HCT116 (cell line): Measurements from ENCODE around the gene AR. TPM values are rescaled to one million over a fixed set of nuclear protein-coding genes. Genes with fewer than 3 reads are reported as not detected.

Source experiments
- ATAC-seq: fragments of 200-7000 bp; cut with Tn5 transposase; 2 replicates; pipeline ENCODE4 v1.9.1; 2020; ENCODE audit warnings: mild to moderate bottlenecking, moderate library complexity
- BruUV-seq: library from RNA; stranded (reverse); fragments of 400-500 nt; replicated peaks from 2 replicates; lab custom pipeline; 2021; lab: Mats Ljungman, UMichigan
- CTCF ChIA-PET: fragments of 300-600 bp; sonication (Branson Sonifier 250); formaldehyde crosslinking; loops from one replicate; lab custom pipeline; 2021; ENCODE audit warnings: antibody characterized with exemption; lab: Charles Lee
- POLR2A ChIA-PET: fragments of 300-600, 350-600 bp; sonication (Branson Sonifier 250); formaldehyde crosslinking; loops from one replicate; lab custom pipeline; 2021; ENCODE audit warnings: antibody characterized with exemption; lab: Charles Lee
- RAD21 ChIA-PET, 2 experiments: fragments of 300-600 bp; sonication (Branson Sonifier 250); formaldehyde crosslinking; loops; one replicate each; lab custom pipeline; 2023; ENCODE audit warnings: low total read pairs in 2 of 2; ENCODE audit not compliant: uncharacterized antibody in 2 of 2, unreplicated experiment in 2 of 2, low non-redundant PET in 1 of 2; lab: Charles Lee
- DNase-seq: peaks from one replicate; pipeline ENCODE4 v3.0.0-alpha.2; 2010; ENCODE audit warnings: low read depth, low spot score
- H2AFZ ChIP-seq: fragments of 200-600 bp; shearing (Covaris generic), sonication (generic); 2 replicates; pipeline ENCODE4 v1.6.1; 2017; ENCODE audit warnings: low read depth, mixed run types, mixed read lengths, antibody characterized with exemption, low read length; ENCODE audit not compliant: poor library complexity, severe bottlenecking
- H3K27ac ChIP-seq: 2 replicates; pipeline ENCODE4 v1.5.1; 2012; ENCODE audit warnings: low read depth, low read length
- H3K27me3 ChIP-seq: fragments of 200-600 bp; sonication (generic); 2 replicates; pipeline ENCODE4 v1.6.1; 2016; ENCODE audit warnings: mixed run types, low read length, mixed read lengths; ENCODE audit not compliant: insufficient read depth
- H3K36me3 ChIP-seq, 2 experiments: fragments of 200-500 bp in 1 of 2; fragments of 200-600 bp in 1 of 2; sonication (Bioruptor generic) in 1 of 2; sonication (generic) in 1 of 2; 2 replicates each; pipeline versions ENCODE4 v1.5.1 to v1.6.1; 2014 to 2016; ENCODE audit warnings: low read length in 2 of 2, inconsistent platforms in 1 of 2, mixed read lengths in 1 of 2, mixed run types in 1 of 2; ENCODE audit not compliant: insufficient read depth in 2 of 2, control insufficient read depth in 1 of 2
- H3K4me1 ChIP-seq, 2 experiments: fragments of 200-600 bp in 1 of 2; sonication (generic) in 1 of 2; 2 replicates each; pipeline versions ENCODE4 v1.5.1 to v1.6.1; 2012 to 2017; ENCODE audit warnings: low read length in 2 of 2, inconsistent platforms in 1 of 2, mild to moderate bottlenecking in 1 of 2, mixed read lengths in 1 of 2, mixed run types in 1 of 2, moderate library complexity in 1 of 2; ENCODE audit not compliant: insufficient read depth in 2 of 2, control insufficient read depth in 1 of 2
- H3K4me2 ChIP-seq: fragments of 200-600 bp; sonication (generic); 2 replicates; pipeline ENCODE4 v1.6.1; 2017; ENCODE audit warnings: mixed run types, low read length, mixed read lengths
- H3K4me3 ChIP-seq, 2 experiments: fragments of 200-600 bp in 1 of 2; sonication (generic) in 1 of 2; replicated peaks in 1 of 2; 2 replicates each; pipeline ENCODE4 v1.5.1; 2011 to 2016; ENCODE audit warnings: low read length in 2 of 2, control low read depth in 1 of 2, low read depth in 1 of 2, mild to moderate bottlenecking in 1 of 2, mixed read lengths in 1 of 2, mixed run types in 1 of 2
- H3K79me2 ChIP-seq: fragments of 200-600 bp; sonication (generic); 2 replicates; pipeline ENCODE4 v1.6.1; 2017; ENCODE audit warnings: mild to moderate bottlenecking, mixed run types, low read length, moderate library complexity, mixed read lengths; ENCODE audit not compliant: insufficient read depth
- H3K9ac ChIP-seq: fragments of 200-600 bp; sonication (generic); 2 replicates; pipeline ENCODE4 v1.6.1; 2016; ENCODE audit warnings: low read length, mixed read lengths
- H3K9me2 ChIP-seq: fragments of 200-600 bp; sonication (generic), shearing (Covaris generic); 2 replicates; pipeline ENCODE4 v1.6.1; 2017; ENCODE audit warnings: mixed run types, mild to moderate bottlenecking, moderate library complexity; ENCODE audit not compliant: insufficient read depth
- H3K9me3 ChIP-seq, 2 experiments: fragments of 200-500 bp in 1 of 2; fragments of 200-600 bp in 1 of 2; sonication (Bioruptor generic) in 1 of 2; sonication (generic) in 1 of 2; 2 replicates each; pipeline ENCODE4 v1.6.1; 2014 to 2017; ENCODE audit warnings: low read length in 2 of 2, mixed read lengths in 2 of 2, inconsistent platforms in 1 of 2, low read depth in 1 of 2, mild to moderate bottlenecking in 1 of 2, mixed run types in 1 of 2, moderate library complexity in 1 of 2; ENCODE audit not compliant: control insufficient read depth in 1 of 2, insufficient read depth in 1 of 2
- H4K20me1 ChIP-seq: fragments of 200-600 bp; sonication (generic), shearing (Covaris generic); 2 replicates; pipeline ENCODE4 v1.6.1; 2017; ENCODE audit warnings: mixed run types, mild to moderate bottlenecking, moderate library complexity; ENCODE audit not compliant: insufficient read depth
- CBX3 ChIP-seq: IDR thresholded peaks from 2 replicates; pipeline ENCODE4 v1.6.1; 2012; ENCODE audit warnings: low read depth
- ELF1 ChIP-seq: IDR thresholded peaks from 2 replicates; pipeline ENCODE4 v1.6.1; 2012; ENCODE audit warnings: low read depth, borderline replicate concordance
- EZH2 ChIP-seq: fragments of 200-600 bp; sonication (generic); IDR thresholded peaks from 2 replicates; pipeline ENCODE4 v1.6.1; 2017; ENCODE audit warnings: antibody characterized with exemption, mixed run types
- EZH2phosphoT487 ChIP-seq: fragments of 200-600 bp; IDR thresholded peaks from 2 replicates; pipeline ENCODE4 v1.6.1; 2018; ENCODE audit warnings: antibody characterized with exemption, borderline replicate concordance
- FOSL1 ChIP-seq: IDR thresholded peaks from 2 replicates; pipeline ENCODE4 v1.6.1; 2012; ENCODE audit warnings: low read depth
- JUND ChIP-seq: IDR thresholded peaks from 2 replicates; pipeline ENCODE4 v1.6.1; 2012
- POLR2AphosphoS5 ChIP-seq: IDR thresholded peaks from 2 replicates; pipeline ENCODE4 v1.6.1; 2011; ENCODE audit warnings: mild to moderate bottlenecking, low read depth, low read length, moderate library complexity
- RAD21 ChIP-seq: IDR thresholded peaks from 2 replicates; pipeline ENCODE4 v1.6.1; 2012; ENCODE audit warnings: low read depth, mild to moderate bottlenecking
- SP1 ChIP-seq: IDR thresholded peaks from 2 replicates; pipeline ENCODE4 v1.6.1; 2012; ENCODE audit warnings: low read depth
- SRF ChIP-seq: IDR thresholded peaks from 2 replicates; pipeline ENCODE4 v1.6.1; 2012; ENCODE audit warnings: low read depth
- YY1 ChIP-seq: IDR thresholded peaks from 2 replicates; pipeline ENCODE4 v1.6.1; 2011; ENCODE audit warnings: low read length, low read depth, moderate library complexity, mild to moderate bottlenecking; ENCODE audit not compliant: insufficient replicate concordance; ENCODE audit errors: extremely low read depth
- ZFX ChIP-seq: fragments of 450-650 bp; IDR thresholded peaks from 2 replicates; pipeline ENCODE4 v1.6.1; 2017
- intact Hi-C: fragments of 100-400 bp; cut with micrococcal nuclease; formaldehyde crosslinking; loops from 2 replicates; pipeline ENCODE4 v1.10.0; 2022
- total RNA-seq: library from RNA; stranded (reverse); gene quantifications from one replicate; pipeline ENCODE4 v1.2.1, GENCODE V29; 2021; ENCODE audit not compliant: unreplicated experiment
- TF ChIP-seq, protein P1 (sequence below): IDR thresholded peaks from 2 replicates; pipeline ENCODE4 v1.6.1; 2012
- TF ChIP-seq, protein P2 (sequence below): IDR thresholded peaks from 2 replicates; pipeline ENCODE4 v1.6.1; 2012
- TF ChIP-seq, protein P3 (sequence below): IDR thresholded peaks from 2 replicates; pipeline ENCODE4 v1.6.1; 2012; ENCODE audit warnings: low read depth
- TF ChIP-seq, protein P4 (sequence below), 3 experiments: fragments of 200-600 bp in 1 of 3; sonication (generic) in 1 of 3; IDR thresholded peaks in 2 of 3; conservative IDR thresholded peaks in 1 of 3; 2 replicates each; pipeline ENCODE4 v1.5.1; 2012 to 2017; ENCODE audit warnings: low read depth in 2 of 3, low read length in 2 of 3, antibody characterized with exemption in 1 of 3, borderline replicate concordance in 1 of 3, control low read depth in 1 of 3, mild to moderate bottlenecking in 1 of 3, mixed read lengths in 1 of 3, mixed run types in 1 of 3, moderate library complexity in 1 of 3; ENCODE audit not compliant: insufficient read depth in 1 of 3

Gene AR
- total RNA-seq, 1 experiment from 2014 or later = 0.02 TPM

DNA sequence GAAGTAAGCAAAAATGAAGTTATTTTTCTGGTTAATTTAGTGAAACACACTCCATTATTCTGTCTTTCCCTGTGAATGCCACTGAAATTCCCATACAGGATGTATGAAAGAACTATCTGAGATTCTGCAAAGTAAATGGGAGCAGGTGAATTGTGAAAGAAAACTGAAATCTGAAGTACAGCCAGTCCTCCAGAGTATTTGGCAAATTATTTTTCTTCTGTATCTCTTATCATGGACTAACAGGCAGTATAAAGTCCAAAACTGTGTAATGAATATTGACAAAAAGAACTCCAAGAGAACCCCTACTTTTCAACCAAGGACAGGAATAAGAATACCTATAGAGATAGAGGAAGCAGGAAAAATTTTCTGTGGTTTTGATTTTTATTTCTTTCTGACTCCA is 40.8 kb upstream of the AR start:
- RAD21 ChIA-PET = no interaction called here
- H3K79me2 ChIP-seq = no peaks in the 10 kb centered on the region
- BruUV-seq = no TSS peak
- H3K9me2 ChIP-seq = no peaks in the 10 kb centered on the region
- no peak for ATAC-seq
- H3K36me3 ChIP-seq = no peaks in the 10 kb centered on the region
- H3K4me1 ChIP-seq = no peaks in the 10 kb centered on the region
- TF ChIP-seq POLR2AphosphoS5 (no peak), RAD21 (no peak), ELF1 (no peak), CBX3 (no peak), SP1 (no peak), FOSL1 (no peak), JUND (no peak), ZFX (no peak)
- TF ChIP-seq, protein P1, sequence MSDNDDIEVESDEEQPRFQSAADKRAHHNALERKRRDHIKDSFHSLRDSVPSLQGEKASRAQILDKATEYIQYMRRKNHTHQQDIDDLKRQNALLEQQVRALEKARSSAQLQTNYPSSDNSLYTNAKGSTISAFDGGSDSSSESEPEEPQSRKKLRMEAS = no peak
- TF ChIP-seq, protein P2, sequence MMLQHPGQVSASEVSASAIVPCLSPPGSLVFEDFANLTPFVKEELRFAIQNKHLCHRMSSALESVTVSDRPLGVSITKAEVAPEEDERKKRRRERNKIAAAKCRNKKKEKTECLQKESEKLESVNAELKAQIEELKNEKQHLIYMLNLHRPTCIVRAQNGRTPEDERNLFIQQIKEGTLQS = no peak
- no peak for DNase-seq
- H3K9me3 ChIP-seq = no peaks in the 10 kb centered on the region
- no peak overlapping the region for H3K4me3 ChIP-seq
- intact Hi-C loops = no loop called here
- H3K27me3 ChIP-seq = no peaks in the 10 kb centered on the region
- H2AFZ ChIP-seq = no peak overlapping the region
- H4K20me1 ChIP-seq = no peaks in the 10 kb centered on the region
- POLR2A ChIA-PET = no interaction called here
- no peak overlapping the region for H3K4me2 ChIP-seq
- CTCF ChIA-PET = no interaction called here
- H3K9ac ChIP-seq = no peak overlapping the region
- no peak overlapping the region for H3K27ac ChIP-seq

DNA sequence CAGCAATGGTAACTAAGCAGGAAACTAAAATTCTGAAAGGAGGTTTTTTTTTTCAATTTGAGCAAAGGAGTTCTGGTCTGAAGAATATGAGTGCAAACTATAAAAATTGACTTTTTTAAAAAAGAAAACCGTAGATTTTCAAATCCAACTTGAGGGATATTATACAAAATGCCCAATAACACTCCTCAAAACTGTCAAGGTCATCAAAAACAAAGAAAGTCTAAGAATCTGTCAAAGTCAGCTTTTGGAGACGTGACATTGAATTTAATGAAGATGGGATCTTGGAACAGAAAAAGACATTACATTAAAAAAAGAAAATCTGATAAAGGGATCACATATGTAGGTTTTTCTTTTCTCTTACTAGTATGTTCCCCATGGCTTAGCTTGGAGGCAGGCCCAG is 40.4 kb upstream of the AR start:
- no peak overlapping the region for H2AFZ ChIP-seq
- DNase-seq (no peak), ATAC-seq (no peak)
- intact Hi-C loops = no loop called here
- POLR2A ChIA-PET = no interaction called here
- H3K9me2 ChIP-seq = no peaks in the 10 kb centered on the region
- no peaks in the 10 kb centered on the region for H3K79me2 ChIP-seq
- H3K4me3 ChIP-seq = no peak overlapping the region
- H3K4me1 ChIP-seq = no peaks in the 10 kb centered on the region
- H3K4me2 ChIP-seq = no peak overlapping the region
- TF ChIP-seq EZH2phosphoT487 (no peak), SP1 (no peak), YY1 (no peak), EZH2 (no peak), SRF (no peak), ELF1 (no peak)
- TF ChIP-seq, protein P1 = no peak
- TF ChIP-seq, protein P3, sequence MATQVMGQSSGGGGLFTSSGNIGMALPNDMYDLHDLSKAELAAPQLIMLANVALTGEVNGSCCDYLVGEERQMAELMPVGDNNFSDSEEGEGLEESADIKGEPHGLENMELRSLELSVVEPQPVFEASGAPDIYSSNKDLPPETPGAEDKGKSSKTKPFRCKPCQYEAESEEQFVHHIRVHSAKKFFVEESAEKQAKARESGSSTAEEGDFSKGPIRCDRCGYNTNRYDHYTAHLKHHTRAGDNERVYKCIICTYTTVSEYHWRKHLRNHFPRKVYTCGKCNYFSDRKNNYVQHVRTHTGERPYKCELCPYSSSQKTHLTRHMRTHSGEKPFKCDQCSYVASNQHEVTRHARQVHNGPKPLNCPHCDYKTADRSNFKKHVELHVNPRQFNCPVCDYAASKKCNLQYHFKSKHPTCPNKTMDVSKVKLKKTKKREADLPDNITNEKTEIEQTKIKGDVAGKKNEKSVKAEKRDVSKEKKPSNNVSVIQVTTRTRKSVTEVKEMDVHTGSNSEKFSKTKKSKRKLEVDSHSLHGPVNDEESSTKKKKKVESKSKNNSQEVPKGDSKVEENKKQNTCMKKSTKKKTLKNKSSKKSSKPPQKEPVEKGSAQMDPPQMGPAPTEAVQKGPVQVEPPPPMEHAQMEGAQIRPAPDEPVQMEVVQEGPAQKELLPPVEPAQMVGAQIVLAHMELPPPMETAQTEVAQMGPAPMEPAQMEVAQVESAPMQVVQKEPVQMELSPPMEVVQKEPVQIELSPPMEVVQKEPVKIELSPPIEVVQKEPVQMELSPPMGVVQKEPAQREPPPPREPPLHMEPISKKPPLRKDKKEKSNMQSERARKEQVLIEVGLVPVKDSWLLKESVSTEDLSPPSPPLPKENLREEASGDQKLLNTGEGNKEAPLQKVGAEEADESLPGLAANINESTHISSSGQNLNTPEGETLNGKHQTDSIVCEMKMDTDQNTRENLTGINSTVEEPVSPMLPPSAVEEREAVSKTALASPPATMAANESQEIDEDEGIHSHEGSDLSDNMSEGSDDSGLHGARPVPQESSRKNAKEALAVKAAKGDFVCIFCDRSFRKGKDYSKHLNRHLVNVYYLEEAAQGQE = no peak
- TF ChIP-seq, protein P4, sequence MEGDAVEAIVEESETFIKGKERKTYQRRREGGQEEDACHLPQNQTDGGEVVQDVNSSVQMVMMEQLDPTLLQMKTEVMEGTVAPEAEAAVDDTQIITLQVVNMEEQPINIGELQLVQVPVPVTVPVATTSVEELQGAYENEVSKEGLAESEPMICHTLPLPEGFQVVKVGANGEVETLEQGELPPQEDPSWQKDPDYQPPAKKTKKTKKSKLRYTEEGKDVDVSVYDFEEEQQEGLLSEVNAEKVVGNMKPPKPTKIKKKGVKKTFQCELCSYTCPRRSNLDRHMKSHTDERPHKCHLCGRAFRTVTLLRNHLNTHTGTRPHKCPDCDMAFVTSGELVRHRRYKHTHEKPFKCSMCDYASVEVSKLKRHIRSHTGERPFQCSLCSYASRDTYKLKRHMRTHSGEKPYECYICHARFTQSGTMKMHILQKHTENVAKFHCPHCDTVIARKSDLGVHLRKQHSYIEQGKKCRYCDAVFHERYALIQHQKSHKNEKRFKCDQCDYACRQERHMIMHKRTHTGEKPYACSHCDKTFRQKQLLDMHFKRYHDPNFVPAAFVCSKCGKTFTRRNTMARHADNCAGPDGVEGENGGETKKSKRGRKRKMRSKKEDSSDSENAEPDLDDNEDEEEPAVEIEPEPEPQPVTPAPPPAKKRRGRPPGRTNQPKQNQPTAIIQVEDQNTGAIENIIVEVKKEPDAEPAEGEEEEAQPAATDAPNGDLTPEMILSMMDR (IDR thresholded peaks at IDR 0.05 in 2 of 3, conservative IDR thresholded peaks at IDR 0.05 in 1 of 3; ENCODE audit: borderline replicate concordance in 1 of 3, insufficient read depth in 1 of 3, low read depth in 2 of 3, low read length in 2 of 3) = no peak
- TF ChIP-seq, protein P2 = no peak
- H3K36me3 ChIP-seq = no peaks in the 10 kb centered on the region
- no TSS peak for BruUV-seq
- no peak overlapping the region for H3K27ac ChIP-seq
- H3K27me3 ChIP-seq = no peaks in the 10 kb centered on the region
- CTCF ChIA-PET = no interaction called here
- H3K9me3 ChIP-seq = no peaks in the 10 kb centered on the region
- no peak overlapping the region for H3K9ac ChIP-seq
- H4K20me1 ChIP-seq = no peaks in the 10 kb centered on the region
- RAD21 ChIA-PET = no interaction called here
